Stimulated activated CD4-positive, alpha-beta T cell treated with anti-CD3 and anti-CD28 coated beads, Interleukin-2, amount 100 ng/mL, for 48 hours (primary cell): ENCODE data around the gene GRM3.

Experiments
- DNase-seq, 2 donors: peaks; one replicate each; pipeline ENCODE4 v3.0.0-alpha.2; 2020

GRM3 gene

GRCh38 chr7:86790383-86790782 lies 146.7 kb downstream of the GRM3 start:
- DNase-seq = no peak

DNA sequence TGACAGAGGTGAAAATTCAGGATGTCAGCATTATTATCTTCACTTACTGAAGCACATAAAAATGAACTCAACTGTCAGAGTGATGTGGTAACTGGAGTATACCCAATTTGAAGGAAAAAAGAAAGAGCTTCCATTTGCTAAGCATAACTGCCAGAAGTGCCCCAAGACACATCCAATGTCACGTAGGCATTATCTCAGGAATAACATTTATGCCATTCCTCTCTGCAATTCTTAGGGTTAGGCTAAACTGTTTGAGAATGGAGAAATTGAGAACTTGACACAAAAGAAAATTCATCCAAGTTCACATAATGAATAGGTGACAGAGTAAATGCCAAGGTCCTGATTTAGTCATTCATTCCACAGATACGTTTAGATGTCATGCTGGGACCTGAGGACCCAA lies 148.6 kb downstream of the GRM3 start:
- no peak for DNase-seq

- DNase-seq = no peak
Measured at GRCh38 chr7:86793136-86793535, 149.4 kb downstream of the GRM3 start.

GRCh38 chr7:86814661-86815379 lies 171.1 kb downstream of the GRM3 start:
- DNase-seq = no peak

GRCh38 chr7:86815556-86815955 lies 171.8 kb downstream of the GRM3 start:
- DNase-seq = no peak

- DNase-seq = no peak
Measured at GRCh38 chr7:86818903-86819302, 175.2 kb downstream of the GRM3 start.

- DNase-seq = no peak
Measured at GRCh38 chr7:86823769-86824168, 180.1 kb downstream of the GRM3 start.

DNA sequence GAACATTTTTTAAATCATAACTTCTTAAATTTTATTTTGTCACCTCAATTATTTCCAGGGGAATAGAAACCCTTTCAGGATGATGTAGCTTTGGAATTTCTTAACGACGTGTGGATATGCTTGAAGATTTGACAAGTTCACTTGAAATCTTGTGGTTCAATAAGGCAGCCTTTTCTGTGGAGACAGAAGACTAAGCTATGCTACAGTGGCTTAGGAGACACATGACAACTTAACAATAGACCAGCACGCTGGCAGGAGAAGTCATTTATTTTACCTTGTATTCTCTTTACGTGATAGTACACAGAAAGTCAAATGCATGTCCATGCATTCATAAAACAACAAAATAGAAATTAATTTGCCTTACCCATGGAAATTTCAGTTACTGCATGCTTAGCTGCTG lies 181.6 kb downstream of the GRM3 start:
- DNase-seq = no peak

DNA sequence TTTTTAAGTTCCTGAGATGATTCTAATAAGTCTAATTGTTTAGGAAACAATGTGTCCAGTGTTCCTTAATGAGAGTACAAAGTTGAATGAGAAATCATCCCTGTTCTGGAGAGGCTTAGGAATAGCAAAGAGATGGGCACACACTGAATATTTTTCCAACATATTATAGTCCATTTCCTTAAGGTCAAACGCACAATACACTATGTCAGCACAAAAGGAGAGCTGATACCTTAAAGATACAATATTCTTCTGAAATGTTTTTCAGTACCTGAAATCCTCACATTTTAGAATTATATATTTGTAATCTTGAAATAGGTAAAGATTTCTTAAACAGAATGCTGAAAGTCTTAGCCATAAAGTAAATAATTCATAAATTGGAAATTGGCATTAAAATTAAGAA lies 183.2 kb downstream of the GRM3 start:
- no peak for DNase-seq

GRCh38 chr7:86833360-86833759 lies 189.7 kb downstream of the GRM3 start:
- no peak for DNase-seq

DNA sequence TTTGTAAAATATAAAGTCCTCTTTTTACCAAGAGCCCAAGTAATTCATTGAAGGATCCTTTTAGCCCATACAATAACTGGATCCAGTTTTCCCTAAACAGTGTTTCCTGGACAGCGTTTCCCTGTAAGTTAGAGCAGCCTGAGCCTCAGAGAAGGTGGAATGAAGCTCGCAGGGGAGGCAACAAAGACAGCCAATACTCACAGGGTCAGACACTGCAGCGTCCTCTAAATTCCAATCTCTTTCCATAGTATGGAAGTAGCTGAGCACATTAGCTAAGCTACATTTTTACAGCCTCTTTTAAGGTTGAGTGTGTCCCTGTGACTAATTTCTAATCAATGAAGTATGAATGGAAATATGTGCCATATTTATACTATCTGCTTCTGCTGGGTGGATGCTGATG lies 193.5 kb downstream of the GRM3 start:
- no peak for DNase-seq

DNA sequence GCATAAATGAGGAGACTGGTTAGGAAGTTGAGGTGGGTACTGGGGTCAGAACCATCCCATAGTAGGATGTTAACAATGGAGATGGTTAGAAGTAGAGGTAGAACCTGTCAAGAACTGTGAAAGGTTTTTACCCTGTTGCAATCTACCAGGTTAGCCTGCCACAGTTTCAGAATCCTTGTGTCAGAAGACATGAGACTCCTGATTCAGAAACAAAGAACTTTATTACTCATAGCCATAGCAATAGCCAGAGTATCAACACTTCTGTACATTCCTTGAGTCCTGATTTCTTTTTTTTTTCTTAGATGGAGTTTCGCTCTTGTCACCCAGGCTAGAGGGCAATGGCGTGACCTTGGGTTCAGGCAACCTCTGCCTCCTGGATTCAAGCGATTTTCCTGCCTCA lies 200.9 kb downstream of the GRM3 start:
- DNase-seq = no peak

- no peak for DNase-seq
Measured at GRCh38 chr7:86846494-86847190, 202.9 kb downstream of the GRM3 start.

- DNase-seq = no peak
Measured at GRCh38 chr7:86848226-86848625, 204.5 kb downstream of the GRM3 start.

DNA sequence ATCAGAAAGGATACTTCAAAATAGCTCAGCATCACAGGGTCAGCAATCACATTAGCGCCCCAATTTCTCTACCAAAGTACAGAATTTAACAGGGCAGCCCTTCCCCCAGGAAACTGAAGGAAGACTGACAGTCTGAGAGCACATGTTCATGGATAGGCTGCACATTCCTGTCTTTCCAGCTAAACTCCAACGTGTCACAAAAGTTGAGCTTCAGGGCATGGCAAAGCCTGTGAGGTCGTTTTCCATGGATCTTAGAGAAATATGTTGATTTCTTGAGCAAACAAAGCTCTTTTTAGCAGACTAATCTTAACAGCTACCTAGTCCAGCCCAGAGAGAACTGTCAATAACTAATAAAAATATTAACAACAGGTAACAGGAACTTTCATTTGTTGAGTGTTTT lies 207.9 kb downstream of the GRM3 start:
- no peak for DNase-seq

DNA sequence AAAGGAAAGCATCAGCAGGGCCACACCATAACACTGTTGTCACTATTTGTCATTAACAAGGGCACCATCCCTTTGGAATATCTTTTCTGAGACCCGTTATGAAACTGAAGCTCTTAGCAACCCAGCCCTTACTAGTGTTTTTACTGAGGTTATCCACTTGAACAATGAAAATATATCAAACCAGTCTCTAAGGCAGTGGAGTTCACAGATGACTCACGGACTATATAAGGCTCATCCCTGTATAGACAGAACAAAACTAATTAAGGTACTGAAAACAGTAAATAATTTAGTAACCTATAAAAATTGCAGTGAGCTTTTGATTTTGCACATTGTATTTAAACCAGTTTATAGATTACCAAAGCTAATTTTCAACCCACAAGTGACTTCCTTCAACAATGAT lies 219.7 kb downstream of the GRM3 start:
- no peak for DNase-seq

DNA sequence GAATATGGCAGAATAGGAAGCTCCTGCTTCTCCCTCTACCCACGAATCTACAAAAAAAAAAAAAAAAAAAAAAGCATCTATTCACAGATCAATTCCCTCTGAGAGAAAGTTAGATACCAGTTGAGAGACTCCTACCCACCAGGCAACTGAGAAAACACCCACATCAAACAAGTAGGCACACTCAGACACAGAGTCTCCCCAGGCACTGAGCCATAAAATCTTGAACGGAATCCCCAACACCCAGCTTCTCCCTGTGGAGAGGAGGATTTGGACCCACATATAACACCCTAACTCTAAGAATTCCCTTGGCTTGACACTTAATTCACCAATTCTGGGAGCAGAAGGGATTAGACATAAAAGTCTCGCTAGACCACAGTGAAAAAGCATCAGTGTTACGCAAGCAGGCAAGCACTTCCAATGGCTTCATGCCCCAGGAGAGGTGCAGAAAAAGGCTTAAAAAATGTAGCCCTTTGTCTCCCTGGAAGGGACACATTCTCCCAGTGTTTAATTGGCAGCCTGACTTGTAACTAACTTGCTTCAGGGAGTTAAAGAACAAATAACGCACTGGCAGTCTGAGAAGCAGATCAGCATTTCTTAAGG lies 223.6 kb downstream of the GRM3 start:
- no peak for DNase-seq

GRCh38 chr7:86876146-86876545 lies 232.4 kb downstream of the GRM3 start:
- no peak for DNase-seq

- DNase-seq = no peak
Measured at GRCh38 chr7:86884152-86884551, 240.4 kb downstream of the GRM3 start.

- DNase-seq = no peak
Measured at GRCh38 chr7:86889501-86889900, 245.8 kb downstream of the GRM3 start.

GRCh38 chr7:86898171-86898570 lies 254.5 kb downstream of the GRM3 start:
- DNase-seq = no peak

- DNase-seq = no peak
Measured at GRCh38 chr7:86900886-86901285, 257.2 kb downstream of the GRM3 start.

- no peak for DNase-seq
Measured at GRCh38 chr7:86904949-86905834, 261.5 kb downstream of the GRM3 start.
